CD4-positive, alpha-beta T cell treated with Interleukin-2 at 100 ng/mL for 4 hours (primary cell): ENCODE results near the gene FMNL2.
A peak's percentile ranks its signal among the peaks of the same experiment; 100 is the strongest.

Experiments used
- DNase-seq: peaks from one replicate; pipeline ENCODE4 v3.0.0-alpha.2; 2020; ENCODE audit warnings: low spot score

The FMNL2 gene

DNA sequence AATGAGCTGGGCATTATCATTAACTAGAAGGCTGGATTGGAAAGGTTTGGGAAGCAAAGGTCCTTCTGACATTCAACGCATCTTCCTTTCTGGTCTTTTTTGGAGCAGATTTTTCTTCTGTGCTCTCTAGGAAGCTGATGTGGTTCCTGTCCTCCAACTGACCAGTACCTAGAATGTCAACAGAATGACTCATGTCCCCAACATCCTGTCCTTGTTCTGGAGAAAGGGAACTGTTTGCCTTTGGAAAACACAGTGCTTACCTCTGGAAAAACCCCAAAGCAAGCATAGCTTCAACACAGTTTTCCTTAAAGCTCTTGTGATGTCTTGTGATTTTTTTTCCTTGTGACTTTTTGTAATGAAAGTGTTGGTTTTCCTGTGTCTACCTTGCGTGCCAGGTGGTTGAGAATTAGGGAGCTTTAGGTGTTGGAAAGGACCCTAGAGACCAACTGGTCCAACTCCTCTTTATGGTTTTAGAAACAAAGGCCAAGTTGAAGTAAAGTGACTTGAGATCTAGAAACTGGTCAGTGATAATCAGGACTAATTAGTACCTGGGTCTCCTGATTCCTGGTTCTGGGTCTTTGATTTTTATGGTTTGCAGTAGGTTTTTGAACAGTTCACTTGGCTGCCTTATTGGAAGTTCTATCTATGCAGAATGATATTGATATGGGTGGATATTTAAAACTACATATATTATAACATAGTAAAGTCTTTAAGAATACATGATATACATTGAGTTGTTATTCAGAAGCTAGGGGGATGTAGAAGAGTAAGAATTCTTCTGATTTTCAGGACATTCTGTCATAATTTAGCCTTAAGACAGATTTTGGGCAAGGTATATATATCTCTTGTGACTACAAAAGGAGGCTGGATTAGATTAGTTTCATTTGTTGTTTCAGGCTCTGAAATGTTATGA lies 70.5 kb downstream of the FMNL2 start:
- no peak for DNase-seq

DNA sequence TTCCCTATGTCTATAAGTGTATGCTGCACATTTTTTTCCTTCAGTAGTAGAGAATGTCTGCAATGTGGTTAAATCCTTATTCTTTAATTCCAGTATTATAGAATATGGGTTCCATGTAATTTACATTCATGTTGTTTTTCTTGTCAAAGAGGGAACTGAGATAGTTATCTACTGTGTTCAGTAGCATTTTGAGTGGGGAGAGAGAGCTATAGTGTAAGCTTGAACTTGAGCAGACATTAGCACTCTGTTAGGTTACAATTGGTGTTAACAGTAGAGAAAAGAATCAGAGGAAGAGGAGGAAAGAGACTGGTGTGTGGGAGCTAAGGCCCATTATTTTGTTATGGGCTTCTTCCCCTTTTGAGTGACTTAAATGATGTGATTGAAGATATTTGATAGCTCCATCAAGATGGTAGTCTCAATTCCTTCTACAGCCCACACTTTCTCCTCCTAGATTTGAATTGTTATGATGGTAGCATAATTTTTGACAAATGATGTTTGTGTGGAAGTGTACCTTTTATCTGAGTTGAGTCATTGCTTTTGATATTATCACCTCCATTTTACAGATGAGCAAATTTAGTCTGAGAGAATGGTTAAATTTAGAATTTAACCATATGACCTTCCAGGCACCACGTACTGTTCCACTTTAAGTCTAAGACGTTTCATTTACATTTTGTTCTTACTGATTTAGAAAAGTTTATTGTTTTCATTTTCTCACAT lies 71.3 kb downstream of the FMNL2 start:
- DNase-seq = no peak

DNA sequence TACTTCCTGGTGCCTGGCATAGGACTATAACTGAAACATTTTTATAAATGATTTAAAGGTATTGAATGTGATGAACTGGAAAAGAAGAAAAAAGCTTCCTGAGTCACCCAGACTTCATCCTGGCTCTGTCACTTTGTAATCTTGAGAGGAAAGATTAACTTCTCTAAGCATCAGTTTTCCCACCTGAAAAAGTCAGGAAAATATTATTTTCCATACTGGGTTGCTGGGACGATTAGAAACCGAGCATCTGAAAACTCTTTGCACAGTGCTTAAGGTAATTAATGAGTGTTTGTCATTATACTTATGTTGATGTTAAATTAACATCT lies 71.8 kb downstream of the FMNL2 start:
- DNase-seq = no peak

DNA sequence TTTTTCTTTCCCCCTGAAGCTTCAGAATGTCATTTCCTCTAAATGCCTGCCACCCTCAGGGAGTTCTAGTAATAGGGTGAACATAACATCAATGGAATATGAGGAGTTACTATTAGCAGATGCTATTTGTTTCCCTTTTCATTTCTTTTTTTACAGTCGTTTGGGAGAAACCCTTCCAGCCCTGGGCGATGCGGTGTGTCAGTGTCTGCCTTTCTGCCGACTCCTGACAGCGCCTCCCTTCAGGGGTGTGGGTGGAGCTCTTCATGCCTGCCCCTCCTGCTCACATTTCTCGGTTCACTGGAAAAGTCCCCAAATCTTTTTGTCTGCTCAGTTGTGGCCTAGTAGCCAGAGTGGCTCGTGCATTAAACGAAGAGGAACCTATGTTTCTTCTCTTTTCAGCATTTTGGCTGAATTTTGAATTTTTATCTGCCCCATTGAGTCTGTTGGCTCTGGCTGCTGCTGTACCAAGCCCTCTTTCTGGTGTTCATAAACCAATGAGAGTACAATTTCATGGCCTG lies 72.3 kb downstream of the FMNL2 start:
- DNase-seq = no peak

DNA sequence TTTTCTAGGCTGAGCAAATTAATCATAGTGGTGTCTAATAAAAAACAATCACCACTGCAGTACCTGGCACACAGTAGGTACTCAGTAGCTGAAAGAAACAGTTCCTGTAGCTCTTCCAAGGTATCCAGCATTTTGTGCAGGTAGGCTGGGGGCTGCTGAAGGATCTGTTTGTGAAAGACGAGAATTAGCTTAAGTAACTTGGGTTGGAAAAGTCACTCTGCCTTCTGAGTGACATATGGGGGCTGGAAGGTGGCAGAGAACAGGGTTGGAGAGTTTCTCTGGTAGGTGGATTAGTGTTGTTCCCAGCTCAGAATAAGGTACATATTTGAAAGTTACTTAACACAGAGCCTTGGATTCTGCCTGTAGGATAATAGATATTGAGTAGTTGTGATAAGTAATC lies 72.8 kb downstream of the FMNL2 start:
- DNase-seq = no peak

DNA sequence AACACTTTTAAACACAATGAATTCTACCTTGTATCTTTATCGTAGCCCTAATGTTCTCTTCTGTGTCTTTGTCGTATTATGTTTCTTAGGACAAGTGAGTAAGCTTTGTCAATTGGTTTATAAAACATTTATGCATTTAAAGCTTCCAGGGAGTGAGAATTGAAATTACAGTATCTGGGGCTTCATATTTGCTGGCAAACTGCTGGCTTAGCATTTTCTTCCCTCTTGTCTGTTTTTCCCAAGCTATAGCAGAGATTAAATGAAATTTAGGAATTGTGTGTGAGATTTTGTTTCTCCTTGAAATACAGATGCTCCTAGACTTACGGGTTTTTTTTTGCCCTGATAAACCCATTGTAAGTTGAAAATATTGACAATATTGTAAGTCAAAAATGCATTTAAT lies 73.3 kb downstream of the FMNL2 start:
- no peak for DNase-seq

DNA sequence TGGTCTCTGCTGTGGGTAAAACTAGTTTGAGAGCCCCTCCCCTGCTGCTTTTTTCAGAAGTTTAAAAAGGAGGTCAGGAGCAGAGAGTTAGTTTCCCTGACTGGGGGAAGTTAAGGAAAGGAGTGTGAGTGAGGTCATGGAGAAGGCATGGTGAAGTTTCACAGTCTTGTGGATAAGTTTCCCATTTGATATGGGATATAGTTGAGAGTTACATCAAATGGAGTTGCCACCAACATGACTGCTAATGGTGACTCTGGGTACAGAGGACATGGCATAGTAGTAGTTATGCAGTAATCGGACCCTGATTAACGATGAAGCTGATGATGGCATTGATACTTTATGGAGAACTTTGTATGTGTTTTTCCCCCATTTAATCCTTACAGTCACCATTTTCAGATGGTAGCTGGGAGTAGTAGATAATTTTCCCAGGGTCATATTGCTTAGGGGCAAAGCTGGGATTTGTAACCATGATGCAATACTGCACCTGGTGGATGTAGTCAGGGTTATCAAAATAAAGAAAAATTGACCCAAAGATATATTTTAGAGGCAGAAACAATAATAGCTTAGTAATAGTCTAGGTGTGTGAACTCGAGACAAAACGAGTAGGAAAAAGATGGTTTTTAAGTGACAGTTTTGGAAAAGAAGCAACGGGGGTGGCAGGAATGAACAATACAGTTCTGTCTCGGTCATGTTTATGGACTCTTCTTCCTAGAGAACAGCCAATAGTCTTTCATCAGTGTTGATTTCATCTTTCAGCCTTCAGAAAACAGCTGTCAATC lies 74.6 kb downstream of the FMNL2 start:
- DNase-seq = no peak

DNA sequence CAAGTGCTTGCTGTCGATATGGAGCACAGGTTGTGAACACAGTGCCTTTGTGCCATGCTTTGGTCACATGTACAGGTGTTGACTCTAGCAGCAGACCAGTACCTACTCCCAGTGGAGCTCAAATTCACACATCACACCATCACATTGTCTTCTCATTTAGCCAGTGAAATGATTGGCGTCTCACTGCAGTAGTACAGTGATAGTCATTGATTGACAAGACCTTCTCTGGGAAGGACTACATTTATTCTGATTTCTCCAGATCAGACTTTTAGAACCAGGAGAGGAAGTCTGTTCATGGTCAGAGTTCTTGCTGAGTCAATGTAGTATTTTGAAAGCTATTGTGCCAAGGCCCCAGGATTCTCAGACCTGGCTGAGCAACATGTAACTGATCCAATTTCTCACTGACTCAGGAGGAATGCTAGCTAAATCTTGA lies 75.2 kb downstream of the FMNL2 start:
- DNase-seq = no peak

DNA sequence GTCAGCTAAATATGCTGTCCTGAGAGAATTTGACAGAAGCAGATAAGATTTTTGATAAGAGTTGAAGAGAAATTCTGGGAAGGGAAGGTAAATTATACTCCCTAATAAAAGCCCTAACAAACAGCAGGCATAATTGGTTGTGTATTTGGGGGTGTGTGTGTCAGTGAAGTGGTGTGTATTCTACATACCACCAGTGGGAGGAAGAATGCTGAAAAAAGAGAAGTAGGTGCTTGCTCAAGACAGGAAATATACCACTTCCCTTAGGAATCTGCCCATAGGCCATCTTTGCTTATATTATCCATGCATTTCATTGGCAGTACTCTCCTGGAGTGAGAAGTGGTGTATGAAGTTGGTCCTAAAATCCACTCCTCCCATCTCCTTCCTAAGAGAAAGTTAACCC lies 76.2 kb downstream of the FMNL2 start:
- no peak for DNase-seq

DNA sequence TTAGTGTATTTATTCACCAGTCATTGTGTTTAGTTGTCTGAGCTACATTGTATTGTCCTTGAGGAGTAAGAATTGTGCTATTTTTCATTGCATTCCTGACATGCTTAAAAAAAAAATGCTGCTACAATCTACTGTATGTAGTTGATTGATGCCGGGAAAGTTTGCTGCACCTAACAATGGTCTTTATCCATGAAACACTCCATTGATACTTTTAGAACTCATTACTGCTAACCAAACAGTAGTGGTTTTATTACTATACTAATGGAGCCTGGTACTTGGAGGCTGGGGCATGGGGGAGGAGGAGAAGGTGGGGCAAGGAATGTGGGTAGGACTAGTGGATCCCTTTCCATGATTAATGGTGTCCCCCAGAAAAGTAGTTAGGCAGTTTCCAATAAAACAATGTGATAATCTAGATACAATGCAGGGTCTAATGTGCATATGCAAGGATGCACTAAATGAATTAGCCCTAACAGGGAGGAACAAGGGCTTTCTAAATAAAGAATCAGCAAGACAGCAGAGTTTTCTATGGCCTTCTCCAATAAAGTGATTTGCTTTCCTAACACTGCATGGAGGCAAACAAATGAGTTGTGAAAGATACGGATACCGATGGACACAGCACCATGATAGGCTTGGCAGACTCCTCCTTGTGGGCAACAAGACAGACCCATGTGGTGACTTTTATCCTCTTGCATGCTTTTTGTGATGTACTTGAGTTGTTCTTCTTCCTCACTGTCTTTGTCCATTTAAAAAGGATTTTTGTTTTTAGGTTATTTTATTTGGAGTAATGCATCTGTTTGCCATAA lies 78.5 kb downstream of the FMNL2 start:
- no peak for DNase-seq

DNA sequence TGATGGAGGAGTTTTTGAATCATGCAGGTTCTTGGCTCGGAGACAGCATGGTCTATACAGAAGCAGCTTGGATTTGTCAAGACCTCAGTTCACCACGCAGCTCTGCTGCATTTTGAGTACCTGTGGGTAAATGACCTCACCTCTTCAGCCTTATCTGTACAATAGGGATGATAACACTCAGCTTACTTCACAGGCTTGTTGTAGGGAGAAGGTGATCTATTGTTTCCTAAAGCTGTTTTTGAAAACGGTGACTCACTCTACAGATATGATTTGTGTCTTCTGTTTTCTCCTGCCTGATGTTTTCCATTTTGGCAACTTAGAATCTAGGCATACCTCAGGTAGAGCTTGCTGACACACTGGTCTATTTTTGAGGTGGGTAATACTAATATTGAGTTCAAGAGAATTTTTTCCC lies 80.3 kb downstream of the FMNL2 start:
- no peak for DNase-seq

DNA sequence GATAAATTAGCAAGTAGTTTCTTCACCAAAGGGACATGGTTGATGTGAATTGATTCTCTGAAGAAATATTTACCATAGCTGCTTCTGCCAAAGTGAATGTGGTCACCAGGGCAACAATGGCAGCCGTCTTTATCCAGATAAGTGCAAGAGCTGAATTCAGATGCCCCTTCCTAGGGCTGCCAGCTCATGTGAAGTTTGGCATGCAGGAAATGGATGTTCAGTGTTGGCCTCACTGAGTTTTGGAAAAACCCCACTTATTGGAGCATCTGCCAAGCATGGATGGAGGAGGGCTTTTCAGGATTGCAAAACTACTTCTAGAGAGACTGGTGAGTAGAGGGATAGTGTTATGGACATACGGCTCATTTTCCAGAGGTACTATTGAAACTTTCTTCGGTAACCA lies 80.8 kb downstream of the FMNL2 start:
- no peak for DNase-seq

DNA sequence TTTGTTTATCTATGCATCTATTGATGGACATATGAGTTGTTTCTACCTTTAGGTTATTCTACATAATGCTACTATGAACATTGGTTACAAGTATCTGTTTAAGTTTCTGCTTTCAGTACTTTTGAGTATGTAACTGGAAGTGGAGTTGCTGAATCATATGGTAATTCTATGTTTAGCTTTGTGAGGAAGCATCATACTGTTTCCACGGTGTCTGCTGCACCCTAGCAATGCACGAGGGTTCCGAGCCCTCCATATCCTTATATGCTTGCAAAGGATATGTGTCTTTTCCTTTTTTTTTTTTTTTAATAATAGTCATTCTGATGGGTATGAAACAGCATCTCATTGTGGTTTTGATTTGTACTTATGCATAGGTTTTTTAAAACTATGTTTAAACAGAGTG lies 83.7 kb downstream of the FMNL2 start:
- DNase-seq = no peak

DNA sequence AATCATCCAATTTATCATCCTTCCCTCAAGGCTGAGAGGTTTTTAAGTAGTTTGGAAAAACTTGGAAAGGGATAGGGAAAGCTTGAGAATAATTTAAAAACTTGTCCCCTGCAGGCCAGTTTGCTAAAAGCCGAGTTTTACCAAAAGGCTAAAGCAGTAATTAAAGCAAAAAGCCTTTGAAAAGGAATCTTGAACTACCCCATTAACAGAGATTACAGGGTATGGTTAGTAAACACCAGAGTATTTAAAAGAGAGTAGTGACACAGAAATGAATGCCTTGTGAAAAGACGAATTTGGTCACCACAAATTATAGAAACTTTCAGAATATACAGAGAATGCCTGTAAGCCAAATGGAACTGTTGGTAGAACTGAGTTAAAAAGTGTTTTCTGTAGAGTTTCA lies 85.0 kb downstream of the FMNL2 start:
- DNase-seq = no peak

DNA sequence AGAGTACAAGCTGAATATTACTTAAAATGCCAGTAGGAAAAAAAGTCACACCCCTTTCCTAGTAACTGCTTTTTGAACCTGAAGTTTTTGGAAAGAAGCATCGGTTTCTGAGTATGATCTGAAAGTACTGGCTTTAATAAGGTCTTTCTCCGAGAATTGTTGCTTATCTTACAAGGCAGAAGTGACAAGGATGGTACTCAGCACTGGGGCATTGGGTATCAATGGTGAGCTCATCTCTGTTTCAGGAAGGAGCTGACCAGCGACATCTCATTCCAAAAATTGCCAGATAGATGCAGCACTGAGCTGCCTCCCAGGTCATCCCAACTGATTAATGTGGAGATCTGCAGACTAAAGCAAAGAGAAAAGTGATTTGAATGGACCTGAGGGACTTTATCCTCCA lies 85.4 kb downstream of the FMNL2 start:
- no peak for DNase-seq

DNA sequence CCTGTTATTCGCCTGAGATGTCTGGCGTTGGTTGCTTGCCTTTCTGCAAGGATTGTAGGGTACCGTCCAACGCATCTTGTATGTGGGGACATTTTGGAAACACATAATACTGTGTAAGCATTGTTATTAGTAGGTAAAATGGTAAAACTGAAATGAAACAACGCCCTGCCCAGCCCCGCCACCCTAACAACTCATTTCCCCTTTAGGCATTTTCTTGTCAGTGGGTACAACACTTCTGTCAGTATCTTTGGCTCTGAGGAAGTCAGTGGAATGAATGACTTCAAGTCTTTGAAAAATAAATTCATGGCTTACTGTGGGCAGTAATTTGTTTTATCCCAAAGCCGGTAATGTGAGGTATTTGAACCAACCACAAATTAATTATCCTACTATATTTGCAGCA lies 86.0 kb downstream of the FMNL2 start:
- DNase-seq = no peak

DNA sequence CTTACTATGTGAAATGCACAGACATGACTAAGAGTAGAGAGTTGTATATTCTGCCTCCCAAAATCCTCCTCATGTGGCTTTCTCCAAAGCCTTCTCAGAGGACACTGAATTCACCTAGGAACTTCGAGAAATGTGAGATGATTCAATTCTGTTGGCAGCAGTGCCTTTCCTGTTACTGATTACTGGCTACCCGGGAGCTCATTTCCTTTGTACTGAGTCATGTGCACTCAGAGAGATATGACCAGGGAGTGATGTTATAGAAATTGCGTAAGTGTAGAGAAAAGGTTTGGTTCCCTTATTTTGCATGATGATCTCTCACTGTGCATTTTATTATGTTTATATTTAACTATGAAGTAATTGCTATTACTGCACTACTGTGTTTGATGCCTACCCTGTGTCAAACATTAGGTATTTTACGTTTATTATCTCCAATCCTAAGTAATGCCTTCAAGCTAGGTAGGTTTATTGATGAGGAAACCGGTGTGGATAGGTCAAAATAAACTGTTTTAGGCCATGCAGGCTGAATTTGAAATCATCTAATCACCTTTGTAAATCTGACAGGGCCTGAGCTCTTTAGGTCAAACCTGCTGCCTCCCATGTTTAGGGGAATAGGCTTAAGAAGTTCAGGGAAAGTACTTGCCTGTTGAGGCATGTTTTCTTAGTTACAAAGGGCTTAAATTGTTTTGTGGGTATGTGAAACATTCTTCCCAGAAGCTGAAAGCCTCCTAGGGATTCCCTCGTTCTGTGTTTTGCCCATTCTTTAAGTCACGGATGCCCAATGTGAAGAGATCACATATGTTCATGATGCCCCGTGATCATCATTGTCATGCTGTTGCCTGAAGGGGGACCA lies 86.8 kb downstream of the FMNL2 start:
- peak; percentile 5 for DNase-seq

DNA sequence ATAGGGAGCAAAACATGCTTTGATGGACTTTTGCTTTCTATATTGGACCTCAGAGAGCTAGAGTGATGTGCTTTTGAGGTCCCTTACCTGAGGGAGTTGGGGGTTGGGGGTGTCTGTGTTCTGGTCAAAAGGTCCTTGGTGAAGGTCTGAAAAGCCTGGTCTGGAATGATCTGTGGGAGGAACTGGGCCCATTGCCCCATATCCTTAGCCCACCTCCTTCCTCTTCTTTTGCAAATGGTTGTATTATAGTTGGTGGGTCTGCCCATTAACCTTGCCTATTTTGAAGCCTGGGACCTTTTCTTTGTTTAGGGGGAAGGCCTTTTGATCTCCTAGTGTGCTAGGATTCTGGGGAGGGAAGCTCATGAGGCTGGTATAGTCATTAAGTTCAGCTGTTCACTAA lies 88.7 kb downstream of the FMNL2 start:
- DNase-seq = no peak

DNA sequence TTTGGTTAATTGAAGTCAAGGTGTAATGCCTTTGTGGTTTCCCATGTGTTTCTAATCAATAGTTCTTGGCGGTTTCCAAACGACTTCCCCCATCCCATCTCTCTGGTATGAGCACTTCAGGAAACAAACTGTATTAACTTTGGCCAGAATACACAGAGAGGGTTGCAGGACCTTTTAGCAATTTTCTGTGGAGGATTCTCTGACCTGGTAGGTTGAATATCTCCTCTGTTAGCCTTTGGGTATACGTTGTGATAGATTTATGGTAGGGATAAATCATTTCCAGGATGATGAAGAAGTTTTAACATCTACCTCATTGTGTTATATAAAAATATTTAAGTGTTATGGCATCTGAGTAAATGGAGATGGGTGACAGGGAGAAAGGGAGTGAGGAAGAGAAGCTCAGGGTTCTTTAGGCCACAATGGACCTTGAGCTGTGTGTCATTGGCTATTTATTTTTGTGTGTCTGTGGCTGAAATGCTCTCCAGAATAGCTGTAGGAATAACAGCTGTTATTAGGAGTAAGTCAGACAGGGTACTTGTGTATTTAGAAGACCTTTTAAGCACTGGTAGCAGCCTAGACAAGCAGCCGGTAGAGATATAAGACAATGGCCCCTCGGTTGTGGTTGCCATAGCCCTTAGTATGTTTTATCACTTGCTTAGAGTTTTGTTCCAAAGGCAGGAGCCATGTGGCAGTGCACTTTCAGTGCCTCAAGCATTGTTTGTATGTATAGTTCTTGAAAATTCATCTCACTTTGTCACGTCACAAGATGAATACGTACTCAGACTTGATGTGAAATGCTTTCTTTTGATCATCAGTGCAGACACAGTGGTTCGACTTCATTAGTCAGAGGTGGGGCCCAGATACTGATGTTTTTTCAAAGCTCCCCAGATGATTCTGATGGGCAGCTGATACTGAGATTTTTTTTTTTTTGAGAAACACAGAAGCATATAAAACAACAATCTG lies 91.1 kb downstream of the FMNL2 start:
- no peak for DNase-seq

DNA sequence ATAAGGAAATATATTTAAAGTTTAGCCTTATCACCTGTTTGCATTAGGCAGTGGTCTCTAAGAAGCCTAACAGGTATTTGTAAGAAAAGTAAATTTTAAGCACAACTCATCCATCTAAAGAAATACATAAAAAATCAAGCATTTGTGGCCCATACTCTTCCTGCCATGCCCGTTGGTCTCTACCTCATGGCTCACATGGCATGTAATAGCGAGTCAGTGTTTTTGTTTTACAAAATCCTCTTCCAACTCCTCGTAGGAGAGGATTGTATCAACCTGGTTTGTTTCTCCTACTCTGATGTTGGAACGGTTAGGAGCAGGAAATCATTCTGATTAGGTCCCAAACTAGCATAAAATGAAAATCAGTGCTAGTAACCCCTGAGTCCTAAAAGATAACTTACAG lies 91.8 kb downstream of the FMNL2 start:
- no peak for DNase-seq
